ENCODE results near the gene DIRAS3. TPM values are rescaled to one million over a fixed set of nuclear protein-coding genes. Genes with fewer than 3 reads are reported as not detected.
"Not testable (repeated sequence)": the region's sequence is repeated elsewhere in the genome, so short reads cannot be mapped to it uniquely, and the experiment has no call there.

DIRAS3 gene
- total RNA-seq, 1 donor from 2014 or later = 0.85 TPM

- DNase-seq = no peak
These were observed 34.0 kb downstream of the DIRAS3 start for GRCh38 chr1:68016381-68016780.

- no peak for DNase-seq
These were observed 34.5 kb downstream of the DIRAS3 start for GRCh38 chr1:68015971-68016370.

GRCh38 chr1:68015369-68015768, 35.1 kb downstream of the DIRAS3 start:
- DNase-seq = no peak

GRCh38 chr1:68013351-68013750, 37.1 kb downstream of the DIRAS3 start:
- DNase-seq = no peak

GRCh38 chr1:68011657-68012375, 38.6 kb downstream of the DIRAS3 start:
- DNase-seq = no peak

- DNase-seq = peak; percentile 29
These were observed 39.9 kb downstream of the DIRAS3 start for GRCh38 chr1:68010543-68010942.

- peak; percentile 57 for DNase-seq
These were observed 40.3 kb downstream of the DIRAS3 start for GRCh38 chr1:68010090-68010489.

GRCh38 chr1:68003626-68004025, 46.8 kb downstream of the DIRAS3 start:
- DNase-seq = not testable (repeated sequence)

GRCh38 chr1:68000191-68000590, 50.2 kb downstream of the DIRAS3 start:
- DNase-seq = no peak

- no peak for DNase-seq
These were observed 52.7 kb downstream of the DIRAS3 start for GRCh38 chr1:67997746-67998145.

Other genes starting within 250 kb of the DIRAS3 start
- 182 and 256 TPM in 2 replicates for gene GNG12, start 217.2 kb downstream of the DIRAS3 start, total RNA-seq
- gene WLS, start 181.9 kb upstream of the DIRAS3 start, total RNA-seq = 43.4 and 50.8 TPM in 2 replicates

All from dermis blood vessel endothelial cell (primary cell).